Measurements from ENCODE around the gene AQP10. TPM values are rescaled to one million over a fixed set of nuclear protein-coding genes. Genes with fewer than 3 reads are reported as not detected.
"Not testable (repeated sequence)": the region's sequence is repeated elsewhere in the genome, so short reads cannot be mapped to it uniquely, and the experiment has no call there.

The AQP10 gene
- total RNA-seq, 4 donors from 2014 or later, result not detected

DNA sequence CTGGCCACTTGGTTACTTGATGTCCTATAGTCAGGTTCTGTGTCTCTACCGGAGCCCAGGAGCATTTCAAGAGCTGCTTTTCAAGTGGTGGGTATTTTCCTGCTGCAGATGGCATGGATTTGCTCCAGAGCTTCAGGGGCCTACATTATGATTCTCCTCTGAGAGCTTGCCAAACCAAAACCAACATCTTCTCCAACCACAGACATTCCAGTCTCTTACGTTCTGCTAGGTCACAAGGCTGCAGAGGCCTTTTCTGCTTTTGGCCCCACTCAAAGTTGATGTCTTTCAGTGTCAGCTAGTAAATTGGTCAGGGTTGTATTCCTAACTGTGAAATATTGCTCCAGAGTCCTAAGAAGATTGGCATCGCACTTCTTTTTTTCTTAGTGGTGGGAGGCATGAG lies 14.7 kb upstream of the AQP10 start:
- DNase-seq (ENCODE audit: extremely low spot score), result no peak
- H3K36me3 ChIP-seq, result no peaks in the 10 kb centered on the region
- no peak overlapping the region for H3K27ac ChIP-seq (replicated peaks in 1 of 4)
- no peaks in the 10 kb centered on the region for H3K27me3 ChIP-seq
- no peaks in the 10 kb centered on the region for H3K4me1 ChIP-seq
- no peak overlapping the region for H3K4me3 ChIP-seq
- TF ChIP-seq POLR2A (IDR thresholded peaks at IDR 0.05; ENCODE audit: low read depth) (no peak), POLR2AphosphoS5 (IDR thresholded peaks at IDR 0.05) (no peak), EP300 (IDR thresholded peaks at IDR 0.05) (no peak)
- TF ChIP-seq, protein P1, sequence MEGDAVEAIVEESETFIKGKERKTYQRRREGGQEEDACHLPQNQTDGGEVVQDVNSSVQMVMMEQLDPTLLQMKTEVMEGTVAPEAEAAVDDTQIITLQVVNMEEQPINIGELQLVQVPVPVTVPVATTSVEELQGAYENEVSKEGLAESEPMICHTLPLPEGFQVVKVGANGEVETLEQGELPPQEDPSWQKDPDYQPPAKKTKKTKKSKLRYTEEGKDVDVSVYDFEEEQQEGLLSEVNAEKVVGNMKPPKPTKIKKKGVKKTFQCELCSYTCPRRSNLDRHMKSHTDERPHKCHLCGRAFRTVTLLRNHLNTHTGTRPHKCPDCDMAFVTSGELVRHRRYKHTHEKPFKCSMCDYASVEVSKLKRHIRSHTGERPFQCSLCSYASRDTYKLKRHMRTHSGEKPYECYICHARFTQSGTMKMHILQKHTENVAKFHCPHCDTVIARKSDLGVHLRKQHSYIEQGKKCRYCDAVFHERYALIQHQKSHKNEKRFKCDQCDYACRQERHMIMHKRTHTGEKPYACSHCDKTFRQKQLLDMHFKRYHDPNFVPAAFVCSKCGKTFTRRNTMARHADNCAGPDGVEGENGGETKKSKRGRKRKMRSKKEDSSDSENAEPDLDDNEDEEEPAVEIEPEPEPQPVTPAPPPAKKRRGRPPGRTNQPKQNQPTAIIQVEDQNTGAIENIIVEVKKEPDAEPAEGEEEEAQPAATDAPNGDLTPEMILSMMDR (IDR thresholded peaks at IDR 0.05), result no peak
- intact Hi-C loops (cut with DNase I), result no loop called here
- no peaks in the 10 kb centered on the region for H3K9me3 ChIP-seq
- 96% methylated on average over 3 of the region's 3 CpGs for WGBS

DNA sequence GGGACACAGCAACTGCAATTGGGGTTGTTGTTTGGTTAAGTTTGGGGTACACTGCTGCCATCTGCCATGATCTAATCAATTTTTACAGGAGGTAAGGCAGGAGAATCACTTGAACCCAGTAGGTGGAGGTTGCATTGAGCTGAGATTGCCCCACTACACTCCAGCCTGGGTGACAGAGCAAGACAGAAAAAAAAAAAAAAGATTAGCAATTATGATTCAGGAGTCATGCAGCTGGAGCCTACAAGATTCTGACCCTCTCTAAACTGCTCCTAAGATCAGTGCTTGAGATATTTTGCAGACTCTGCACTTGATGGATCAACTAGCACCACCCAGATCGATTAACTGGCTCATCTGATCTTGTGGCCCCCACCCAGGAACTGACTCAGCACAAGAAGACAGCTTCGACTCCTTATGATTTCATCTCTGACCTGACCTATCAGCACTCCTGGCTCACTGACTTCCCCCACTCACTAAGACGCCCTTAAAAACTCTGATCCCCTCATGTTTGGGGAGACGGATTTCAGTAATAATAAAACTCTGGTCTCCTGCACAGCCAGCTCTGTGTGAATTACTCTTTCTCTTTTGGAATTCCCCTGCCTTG lies 13.1 kb upstream of the AQP10 start:
- 61% methylated on average over 4 of the region's 4 CpGs for WGBS
- H3K9me3 ChIP-seq; H3K4me3 ChIP-seq; H3K27ac ChIP-seq (replicated peaks in 1 of 4); intact Hi-C loops (cut with DNase I); H3K4me1 ChIP-seq; H3K27me3 ChIP-seq; H3K36me3 ChIP-seq; DNase-seq (ENCODE audit: extremely low spot score): not testable (repeated sequence)

- H3K4me1 ChIP-seq; DNase-seq (ENCODE audit: extremely low spot score); H3K4me3 ChIP-seq; H3K27me3 ChIP-seq; H3K9me3 ChIP-seq; H3K36me3 ChIP-seq; H3K27ac ChIP-seq (replicated peaks in 1 of 4); intact Hi-C loops (cut with DNase I): not testable (repeated sequence)
- WGBS, result 88% methylated on average over 7 of the region's 7 CpGs
Observed at GRCh38 chr1:154309136-154309535, 11.8 kb upstream of the AQP10 start.

- WGBS, result 82% methylated on average over 11 of the region's 13 CpGs
- H3K4me1 ChIP-seq; DNase-seq (ENCODE audit: extremely low spot score): not testable (repeated sequence)
Observed at GRCh38 chr1:154312229-154313065, 8.4 kb upstream of the AQP10 start.

GRCh38 chr1:154313066-154313356 lies 7.9 kb upstream of the AQP10 start:
- WGBS, result 85% methylated on average over 10 of the region's 10 CpGs
- DNase-seq (ENCODE audit: extremely low spot score), result no peak
- intact Hi-C loops (cut with DNase I), result loop anchor here (2.0 kb wide), 1 partner anchor 30 kb away; no protein-coding TSS in a partner anchor
- no peak overlapping the region for H3K4me3 ChIP-seq
- H3K9me3 ChIP-seq, result no peaks in the 10 kb centered on the region
- H3K27ac ChIP-seq (replicated peaks in 1 of 4), result no peak overlapping the region
- no peaks in the 10 kb centered on the region for H3K4me1 ChIP-seq
- no peaks in the 10 kb centered on the region for H3K27me3 ChIP-seq
- TF ChIP-seq POLR2A (IDR thresholded peaks at IDR 0.05; ENCODE audit: low read depth) (no peak), EP300 (IDR thresholded peaks at IDR 0.05) (no peak), POLR2AphosphoS5 (IDR thresholded peaks at IDR 0.05) (no peak)
- TF ChIP-seq, protein P1 (IDR thresholded peaks at IDR 0.05), result no peak
- H3K36me3 ChIP-seq, result no peaks in the 10 kb centered on the region

More at GRCh38 chr1:154312229-154313065, 8.4 kb upstream of the AQP10 start:
- H3K27me3 ChIP-seq; H3K4me3 ChIP-seq; H3K27ac ChIP-seq (replicated peaks in 1 of 4); H3K9me3 ChIP-seq; H3K36me3 ChIP-seq: not testable (repeated sequence)
- intact Hi-C loops (cut with DNase I), result loop anchor here (2.0 kb wide), 1 partner anchor 30 kb away; no protein-coding TSS in a partner anchor

GRCh38 chr1:154314226-154314625 lies 6.7 kb upstream of the AQP10 start:
- DNase-seq (ENCODE audit: extremely low spot score); H3K27me3 ChIP-seq; intact Hi-C loops (cut with DNase I); H3K36me3 ChIP-seq; H3K4me1 ChIP-seq; H3K4me3 ChIP-seq; H3K9me3 ChIP-seq; H3K27ac ChIP-seq (replicated peaks in 1 of 4): not testable (repeated sequence)
- WGBS, result 84% methylated on average over 3 of the region's 3 CpGs

- H3K27me3 ChIP-seq, result no peaks in the 10 kb centered on the region
- no peak for DNase-seq (ENCODE audit: extremely low spot score)
- H3K4me1 ChIP-seq, result no peaks in the 10 kb centered on the region
- H3K4me3 ChIP-seq, result no peak overlapping the region
- intact Hi-C loops (cut with DNase I), result no loop called here
- 83% methylated on average over 1 of the region's 1 CpG for WGBS
- no peak overlapping the region for H3K27ac ChIP-seq (replicated peaks in 1 of 4)
- no peaks in the 10 kb centered on the region for H3K9me3 ChIP-seq
- TF ChIP-seq EP300 (IDR thresholded peaks at IDR 0.05) (no peak), POLR2A (IDR thresholded peaks at IDR 0.05; ENCODE audit: low read depth) (no peak), POLR2AphosphoS5 (IDR thresholded peaks at IDR 0.05) (no peak)
- TF ChIP-seq, protein P1 (IDR thresholded peaks at IDR 0.05), result no peak
- H3K36me3 ChIP-seq, result no peaks in the 10 kb centered on the region
Observed at GRCh38 chr1:154316704-154317103, 4.2 kb upstream of the AQP10 start.

Measured in esophagus muscularis mucosa (tissue), 4 donors.